ENCODE measurements around the gene TMEM50B. TPM values are rescaled to one million over a fixed set of nuclear protein-coding genes. Genes with fewer than 3 reads are reported as not detected.

Gene TMEM50B
- total and polyA plus RNA-seq, 8 donors: 45.6 to 92.8 (median 56.3) TPM

GRCh38 chr21:33441489-33442477, 38.0 kb downstream of the TMEM50B start:
- peak; percentile 58 for ATAC-seq
- Histone ChIP-seq H3K36me3 (peaks cover 0 to 37% of the 10 kb centered on the region in 2 donors), H3K4me1 (peaks cover 15 to 43% of the 10 kb centered on the region in 2 donors), H3K4me3 (no peak overlapping the region), H3K9me3 (no peaks in the 10 kb centered on the region), H3K27me3 (no peaks in the 10 kb centered on the region), H3K27ac (peak overlapping the region; percentile 73 to 77)
- peak in 3 of 4 donors; percentile 64 to 85 (median 72) for DNase-seq
- TF ChIP-seq CTCF (IDR thresholded peaks at IDR 0.05): no peak
- intact Hi-C loops (cut with DNase I): no loop called here

GRCh38 chr21:33437140-33437539, 42.6 kb downstream of the TMEM50B start:
- peak overlapping the region in 1 of 2 donors; percentile 18 for H3K27ac ChIP-seq
- no peak for DNase-seq
- intact Hi-C loops (cut with DNase I): no loop called here
- H3K9me3 ChIP-seq: no peaks in the 10 kb centered on the region
- TF ChIP-seq CTCF (IDR thresholded peaks at IDR 0.05): no peak
- ATAC-seq: no peak
- no peaks in the 10 kb centered on the region for H3K27me3 ChIP-seq
- H3K4me3 ChIP-seq: no peak overlapping the region
- H3K4me1 ChIP-seq: peaks cover 21 to 48% of the 10 kb centered on the region in 2 donors
- H3K36me3 ChIP-seq: peaks cover 0 to 74% of the 10 kb centered on the region in 2 donors

- Histone ChIP-seq H3K4me3 (no peak overlapping the region), H3K27me3 (no peaks in the 10 kb centered on the region), H3K36me3 (peaks cover 0 to 97% of the 10 kb centered on the region in 2 donors), H3K9me3 (no peaks in the 10 kb centered on the region), H3K27ac (peak overlapping the region; percentile 78 to 83), H3K4me1 (peaks cover 14 to 54% of the 10 kb centered on the region in 2 donors)
- TF ChIP-seq CTCF (IDR thresholded peaks at IDR 0.05): no peak
- ATAC-seq (peak; percentile 86), DNase-seq (no peak)
- intact Hi-C loops (cut with DNase I): no loop called here
These were observed 44.9 kb downstream of the TMEM50B start for GRCh38 chr21:33434770-33435360.

- DNase-seq (no peak), ATAC-seq (peak; percentile 16)
- intact Hi-C loops (cut with DNase I): no loop called here
- Histone ChIP-seq H3K4me1 (peaks cover 14 to 66% of the 10 kb centered on the region in 2 donors), H3K36me3 (peaks cover 0 to 100% of the 10 kb centered on the region in 2 donors), H3K9me3 (no peaks in the 10 kb centered on the region), H3K27me3 (no peaks in the 10 kb centered on the region), H3K4me3 (no peak overlapping the region), H3K27ac (peak overlapping the region; percentile 78 to 83)
- TF ChIP-seq CTCF (IDR thresholded peaks at IDR 0.05): no peak
These were observed 46.2 kb downstream of the TMEM50B start for GRCh38 chr21:33433425-33434114.
